ENCODE measurements around the gene CLK2. TPM values are rescaled to one million over a fixed set of nuclear protein-coding genes. Genes with fewer than 3 reads are reported as not detected.

Gene CLK2
- total RNA-seq, 1 donor from 2014 or later: 18.1 TPM

DNA sequence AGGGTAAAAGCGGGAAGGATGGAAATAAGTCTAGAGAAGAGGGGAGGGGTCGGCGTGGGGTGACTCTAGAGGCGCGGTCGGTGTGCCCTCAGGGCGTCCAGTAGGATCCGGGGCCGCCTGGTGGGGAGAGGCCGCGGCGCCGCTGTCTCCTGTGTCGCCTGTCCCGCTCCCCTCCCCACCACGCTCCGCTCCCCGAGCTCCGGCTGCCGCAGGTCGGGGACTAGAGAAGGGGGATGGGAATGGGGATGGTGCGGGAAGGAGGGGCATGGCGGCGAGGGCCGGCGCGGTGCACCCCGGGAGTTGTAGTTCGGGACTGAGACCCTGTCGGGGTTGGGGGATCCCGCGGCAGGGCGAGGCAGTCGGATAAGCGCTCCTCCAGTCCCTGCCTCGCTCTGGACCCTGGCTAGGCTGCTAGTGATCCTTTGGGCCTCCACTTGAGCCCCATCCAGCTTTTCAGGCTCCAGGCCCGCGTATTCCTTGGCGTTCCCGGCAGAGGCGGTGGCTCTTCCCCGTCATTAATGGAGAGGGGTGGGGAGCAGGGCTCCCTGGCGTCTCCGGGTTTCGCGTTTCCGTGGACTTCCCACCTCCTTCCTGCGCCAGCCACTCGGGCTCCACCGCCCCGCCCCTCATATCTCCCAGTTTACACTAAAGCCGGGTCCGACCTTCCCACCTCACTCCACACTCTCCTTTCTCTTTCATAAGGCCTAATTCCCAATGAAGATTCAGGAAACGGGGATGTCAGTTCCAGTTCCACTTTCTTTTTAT is 17.9 kb downstream of the CLK2 start, which contains the start of gene ENTREP3:
TSS of gene ENTREP3 (minus strand) at position 241 of the 765 bp plus-strand sequence. CDS start 606 bp downstream, outside the sequence.
- peak within 1 kb of the TSS; percentile 86 for H3K4me3 ChIP-seq
- H3K27ac ChIP-seq (replicated peaks): peak within 1 kb of the TSS; percentile 93
- H3K9me3 ChIP-seq (replicated peaks): no peaks in the 10 kb centered on the region
- H3K36me3 ChIP-seq: peaks cover 25% of the 10 kb centered on the region
- DNase-seq: peak; percentile 89
- intact Hi-C loops (cut with micrococcal nuclease): no loop called here
- peaks cover 50% of the 10 kb centered on the region for H3K4me1 ChIP-seq
- TF ChIP-seq, protein P1, sequence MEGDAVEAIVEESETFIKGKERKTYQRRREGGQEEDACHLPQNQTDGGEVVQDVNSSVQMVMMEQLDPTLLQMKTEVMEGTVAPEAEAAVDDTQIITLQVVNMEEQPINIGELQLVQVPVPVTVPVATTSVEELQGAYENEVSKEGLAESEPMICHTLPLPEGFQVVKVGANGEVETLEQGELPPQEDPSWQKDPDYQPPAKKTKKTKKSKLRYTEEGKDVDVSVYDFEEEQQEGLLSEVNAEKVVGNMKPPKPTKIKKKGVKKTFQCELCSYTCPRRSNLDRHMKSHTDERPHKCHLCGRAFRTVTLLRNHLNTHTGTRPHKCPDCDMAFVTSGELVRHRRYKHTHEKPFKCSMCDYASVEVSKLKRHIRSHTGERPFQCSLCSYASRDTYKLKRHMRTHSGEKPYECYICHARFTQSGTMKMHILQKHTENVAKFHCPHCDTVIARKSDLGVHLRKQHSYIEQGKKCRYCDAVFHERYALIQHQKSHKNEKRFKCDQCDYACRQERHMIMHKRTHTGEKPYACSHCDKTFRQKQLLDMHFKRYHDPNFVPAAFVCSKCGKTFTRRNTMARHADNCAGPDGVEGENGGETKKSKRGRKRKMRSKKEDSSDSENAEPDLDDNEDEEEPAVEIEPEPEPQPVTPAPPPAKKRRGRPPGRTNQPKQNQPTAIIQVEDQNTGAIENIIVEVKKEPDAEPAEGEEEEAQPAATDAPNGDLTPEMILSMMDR (IDR thresholded peaks at IDR 0.05; ENCODE audit: borderline replicate concordance): peak; percentile 23
- no peaks in the 10 kb centered on the region for H3K27me3 ChIP-seq (ENCODE audit: low read depth)

GRCh38 chr1:155254714-155255242 is 18.5 kb downstream of the CLK2 start:
- H3K4me1 ChIP-seq: peaks cover 50% of the 10 kb centered on the region
- intact Hi-C loops (cut with micrococcal nuclease): no loop called here
- peak overlapping the region; percentile 93 for H3K27ac ChIP-seq (replicated peaks)
- peak overlapping the region; percentile 86 for H3K4me3 ChIP-seq
- no peaks in the 10 kb centered on the region for H3K9me3 ChIP-seq (replicated peaks)
- TF ChIP-seq, protein P1 (IDR thresholded peaks at IDR 0.05; ENCODE audit: borderline replicate concordance): no peak
- DNase-seq: no peak
- peaks cover 18% of the 10 kb centered on the region for H3K36me3 ChIP-seq
- no peaks in the 10 kb centered on the region for H3K27me3 ChIP-seq (ENCODE audit: low read depth)

DNA sequence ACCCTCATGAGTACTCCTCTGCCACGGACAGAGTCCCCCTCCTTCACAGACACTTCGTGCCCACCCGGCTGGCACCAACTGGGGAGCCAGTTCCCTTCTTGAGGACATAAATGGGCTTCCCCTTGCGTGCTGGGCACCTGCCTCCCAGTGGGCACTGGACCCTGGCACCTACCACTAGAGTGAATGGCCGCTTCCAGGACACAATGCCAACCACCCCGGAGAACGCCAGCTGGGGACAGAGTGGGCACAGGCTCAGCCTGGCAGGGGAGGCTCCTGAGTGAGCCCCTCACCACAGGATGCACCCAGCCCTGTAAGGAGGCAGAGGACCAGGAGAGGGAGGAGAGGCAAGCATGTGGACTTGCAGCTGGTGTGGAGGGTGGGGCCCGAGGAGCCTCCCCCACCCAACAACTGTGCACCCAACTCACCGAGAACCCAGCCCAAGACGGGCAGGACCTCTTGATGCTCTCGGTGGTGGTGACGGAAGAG is 19.0 kb downstream of the CLK2 start:
- TF ChIP-seq, protein P1 (IDR thresholded peaks at IDR 0.05; ENCODE audit: borderline replicate concordance): no peak
- Histone ChIP-seq H3K9me3 (replicated peaks) (no peaks in the 10 kb centered on the region), H3K27me3 (ENCODE audit: low read depth) (no peaks in the 10 kb centered on the region), H3K4me3 (peak overlapping the region; percentile 86), H3K4me1 (peaks cover 50% of the 10 kb centered on the region), H3K27ac (replicated peaks) (peak overlapping the region; percentile 93), H3K36me3 (peaks cover 18% of the 10 kb centered on the region)
- intact Hi-C loops (cut with micrococcal nuclease): no loop called here
- no peak for DNase-seq

DNA sequence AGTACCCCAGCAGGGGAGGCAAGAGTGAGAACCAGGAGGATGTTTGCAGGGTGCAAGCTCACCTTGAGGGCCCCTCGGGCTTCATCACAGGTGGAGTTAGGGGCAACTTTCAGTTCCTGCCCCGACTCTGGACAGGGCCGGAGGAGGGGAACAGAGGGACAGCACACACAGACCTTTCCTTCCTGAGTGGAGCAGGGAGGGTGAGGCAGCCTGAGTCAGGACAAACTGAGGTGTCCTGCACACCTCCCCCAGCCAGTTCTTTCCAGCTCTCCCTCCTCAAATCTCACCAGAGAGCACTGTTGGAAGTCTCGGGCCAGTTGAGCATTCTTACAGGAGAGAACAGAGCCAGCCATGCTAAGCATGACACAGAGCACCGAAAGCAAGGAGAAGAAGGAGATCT is 19.5 kb downstream of the CLK2 start:
- H3K27ac ChIP-seq (replicated peaks): peak overlapping the region; percentile 93
- H3K9me3 ChIP-seq (replicated peaks): no peaks in the 10 kb centered on the region
- H3K4me1 ChIP-seq: peaks cover 50% of the 10 kb centered on the region
- H3K36me3 ChIP-seq: peaks cover 18% of the 10 kb centered on the region
- no peaks in the 10 kb centered on the region for H3K27me3 ChIP-seq (ENCODE audit: low read depth)
- peak overlapping the region; percentile 86 for H3K4me3 ChIP-seq
- TF ChIP-seq, protein P1 (IDR thresholded peaks at IDR 0.05; ENCODE audit: borderline replicate concordance): no peak
- intact Hi-C loops (cut with micrococcal nuclease): no loop called here
- no peak for DNase-seq

GRCh38 chr1:155253208-155253607 is 20.1 kb downstream of the CLK2 start:
- H3K4me3 ChIP-seq: no peak overlapping the region
- H3K27ac ChIP-seq (replicated peaks): no peak overlapping the region
- H3K27me3 ChIP-seq (ENCODE audit: low read depth): no peaks in the 10 kb centered on the region
- no peak for DNase-seq
- peaks cover 15% of the 10 kb centered on the region for H3K36me3 ChIP-seq
- H3K4me1 ChIP-seq: peaks cover 50% of the 10 kb centered on the region
- TF ChIP-seq, protein P1 (IDR thresholded peaks at IDR 0.05; ENCODE audit: borderline replicate concordance): no peak
- intact Hi-C loops (cut with micrococcal nuclease): no loop called here
- H3K9me3 ChIP-seq (replicated peaks): no peaks in the 10 kb centered on the region
